Mucosa of rectum (tissue), 2 donors: Measurements from ENCODE around the gene PPP1R9A.
A peak's percentile ranks its signal among the peaks of the same experiment; 100 is the strongest.

ENCODE experiments used
- H3K27ac ChIP-seq, 2 donors: one replicate each; pipeline ENCODE4 v1.7.0; 2013; ENCODE audit warnings: inconsistent platforms in 2 of 2, low read depth in 2 of 2, low read length in 2 of 2
- H3K27me3 ChIP-seq, 2 donors: one replicate each; pipeline ENCODE4 v1.7.0; 2013; ENCODE audit warnings: low read length in 2 of 2; ENCODE audit not compliant: control insufficient read depth in 2 of 2, insufficient read depth in 2 of 2
- H3K36me3 ChIP-seq, 2 donors: one replicate each; pipeline ENCODE4 v1.7.0; 2013; ENCODE audit warnings: low read length in 2 of 2; ENCODE audit not compliant: control insufficient read depth in 2 of 2, insufficient read depth in 2 of 2
- H3K4me1 ChIP-seq, 2 donors: one replicate each; pipeline ENCODE4 v1.7.0; 2013; ENCODE audit warnings: low read length in 2 of 2, mild to moderate bottlenecking in 1 of 2; ENCODE audit not compliant: control insufficient read depth in 2 of 2, insufficient read depth in 2 of 2
- H3K4me3 ChIP-seq, 2 donors: one replicate each; pipeline ENCODE4 v1.7.0; 2013; ENCODE audit warnings: low read length in 2 of 2
- H3K9ac ChIP-seq, 2 donors: one replicate each; pipeline ENCODE4 v1.7.0; 2013; ENCODE audit warnings: low read length in 2 of 2, low read depth in 1 of 2, mild to moderate bottlenecking in 1 of 2
- H3K9me3 ChIP-seq, 2 donors: one replicate each; pipeline ENCODE4 v1.7.0; 2013; ENCODE audit warnings: low read length in 2 of 2; ENCODE audit not compliant: control insufficient read depth in 2 of 2
- donor health status: healthy.
- donor health status: Normal muscosa, but diverticular disease.

Gene PPP1R9A

GRCh38 chr7:94972296-94972695 lies 64.9 kb downstream of the PPP1R9A start:
- Histone ChIP-seq H3K36me3 (no peaks in the 10 kb centered on the region), H3K4me3 (no peak overlapping the region), H3K4me1 (no peaks in the 10 kb centered on the region), H3K27ac (no peak overlapping the region), H3K9ac (no peak overlapping the region), H3K9me3 (no peaks in the 10 kb centered on the region), H3K27me3 (no peaks in the 10 kb centered on the region)

GRCh38 chr7:94973844-94974243 lies 66.5 kb downstream of the PPP1R9A start:
- Histone ChIP-seq H3K27me3 (no peaks in the 10 kb centered on the region), H3K27ac (no peak overlapping the region), H3K4me1 (no peaks in the 10 kb centered on the region), H3K4me3 (no peak overlapping the region), H3K36me3 (no peaks in the 10 kb centered on the region), H3K9ac (no peak overlapping the region), H3K9me3 (no peaks in the 10 kb centered on the region)

GRCh38 chr7:94974423-94974822 lies 67.0 kb downstream of the PPP1R9A start:
- H3K27ac ChIP-seq = no peak overlapping the region
- no peak overlapping the region for H3K9ac ChIP-seq
- no peaks in the 10 kb centered on the region for H3K36me3 ChIP-seq
- H3K4me3 ChIP-seq = no peak overlapping the region
- H3K4me1 ChIP-seq = no peaks in the 10 kb centered on the region
- no peaks in the 10 kb centered on the region for H3K27me3 ChIP-seq
- no peaks in the 10 kb centered on the region for H3K9me3 ChIP-seq

- Histone ChIP-seq H3K4me1 (no peaks in the 10 kb centered on the region), H3K4me3 (no peak overlapping the region), H3K27me3 (no peaks in the 10 kb centered on the region), H3K36me3 (no peaks in the 10 kb centered on the region), H3K9ac (no peak overlapping the region), H3K9me3 (no peaks in the 10 kb centered on the region), H3K27ac (no peak overlapping the region)
These were observed 67.9 kb downstream of the PPP1R9A start for GRCh38 chr7:94975336-94975735.

DNA sequence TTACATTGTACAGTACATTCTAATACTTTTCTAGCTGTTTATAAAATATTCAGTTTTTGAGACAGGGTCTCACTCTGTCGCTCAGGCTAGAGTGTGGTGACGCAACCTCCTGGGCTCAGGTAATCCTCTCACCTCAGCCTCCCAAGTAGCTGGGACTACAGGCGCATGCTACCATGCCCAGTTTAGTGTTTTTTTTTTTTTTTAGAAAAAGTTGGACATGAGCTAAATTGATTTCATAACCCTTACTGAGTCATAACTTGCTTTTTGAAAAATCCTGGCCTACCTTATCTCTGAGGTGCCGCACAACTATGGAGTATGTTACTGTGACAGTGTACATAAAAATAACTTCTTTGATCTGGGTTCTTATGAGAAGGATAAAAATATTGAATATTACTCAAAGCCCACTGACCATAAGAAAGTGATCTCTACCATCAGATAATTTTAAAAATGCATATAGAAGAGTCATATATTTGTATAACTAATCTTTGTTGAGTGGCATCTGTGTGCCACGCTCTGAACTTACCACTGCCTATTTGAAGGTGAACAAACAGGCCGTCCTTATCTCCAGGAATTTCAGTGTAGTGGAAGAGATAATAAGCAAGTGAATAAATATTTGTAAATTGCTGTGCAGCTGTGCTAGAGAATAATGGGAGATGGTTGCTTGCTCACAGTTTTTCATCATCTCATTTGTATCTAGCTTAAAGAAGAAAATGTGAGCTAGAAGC lies 73.2 kb downstream of the PPP1R9A start:
- Histone ChIP-seq H3K27me3 (no peaks in the 10 kb centered on the region), H3K4me1 (no peaks in the 10 kb centered on the region), H3K9ac (no peak overlapping the region), H3K9me3 (no peaks in the 10 kb centered on the region), H3K36me3 (no peaks in the 10 kb centered on the region), H3K27ac (no peak overlapping the region), H3K4me3 (no peak overlapping the region)

DNA sequence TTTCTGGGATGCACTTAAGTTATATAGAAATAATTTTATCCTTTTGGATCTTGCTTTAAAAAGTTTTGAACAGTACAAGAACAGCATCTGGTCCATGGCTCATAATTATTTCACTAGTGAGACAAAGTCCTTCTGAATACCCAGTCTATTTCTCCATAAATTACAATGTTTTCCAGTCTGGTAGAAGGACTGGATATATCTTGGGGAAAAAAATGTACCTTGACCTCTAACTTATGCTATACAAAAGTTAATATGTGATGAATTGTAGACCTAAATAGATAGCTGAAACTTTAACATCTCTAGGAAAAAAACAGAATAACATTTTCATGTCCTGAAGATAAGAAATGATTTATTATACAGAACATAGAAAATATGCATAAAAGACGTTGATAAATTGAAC lies 88.5 kb downstream of the PPP1R9A start:
- Histone ChIP-seq H3K4me3 (no peak overlapping the region), H3K27me3 (no peaks in the 10 kb centered on the region), H3K36me3 (no peaks in the 10 kb centered on the region), H3K27ac (no peak overlapping the region), H3K9ac (no peak overlapping the region), H3K9me3 (no peaks in the 10 kb centered on the region), H3K4me1 (peaks cover 8 to 11% of the 10 kb centered on the region in 2 donors)

DNA sequence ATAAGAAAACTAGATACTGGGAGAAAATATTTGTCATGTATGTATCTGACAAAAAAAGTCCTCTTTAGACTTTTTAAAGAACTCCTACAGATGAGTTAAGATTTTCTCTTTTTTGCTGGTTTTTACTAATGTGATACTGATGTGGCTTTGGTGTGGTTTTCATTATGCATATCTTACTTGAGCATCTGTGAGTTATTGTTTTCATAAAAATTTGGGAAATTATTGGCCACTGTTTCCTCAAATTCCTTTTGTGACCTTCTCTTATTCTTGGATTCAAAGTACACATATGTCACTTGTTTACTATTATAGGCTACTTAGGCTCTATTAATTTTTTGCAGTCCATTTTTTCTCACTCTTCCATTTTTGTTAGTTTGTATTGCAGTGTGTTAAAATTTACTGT lies 89.0 kb downstream of the PPP1R9A start:
- H3K4me3 ChIP-seq = no peak overlapping the region
- no peaks in the 10 kb centered on the region for H3K27me3 ChIP-seq
- H3K9ac ChIP-seq = no peak overlapping the region
- H3K36me3 ChIP-seq = no peaks in the 10 kb centered on the region
- peaks cover 8 to 14% of the 10 kb centered on the region in 2 donors for H3K4me1 ChIP-seq
- H3K9me3 ChIP-seq = no peaks in the 10 kb centered on the region
- no peak overlapping the region for H3K27ac ChIP-seq

GRCh38 chr7:94997547-94997946 lies 90.2 kb downstream of the PPP1R9A start:
- no peak overlapping the region for H3K9ac ChIP-seq
- no peaks in the 10 kb centered on the region for H3K9me3 ChIP-seq
- H3K4me1 ChIP-seq = peaks cover 8 to 17% of the 10 kb centered on the region in 2 donors
- no peaks in the 10 kb centered on the region for H3K27me3 ChIP-seq
- no peak overlapping the region for H3K4me3 ChIP-seq
- no peak overlapping the region for H3K27ac ChIP-seq
- H3K36me3 ChIP-seq = no peaks in the 10 kb centered on the region

GRCh38 chr7:94998266-94999068 lies 91.1 kb downstream of the PPP1R9A start:
- no peaks in the 10 kb centered on the region for H3K36me3 ChIP-seq
- no peak overlapping the region for H3K4me3 ChIP-seq
- H3K27ac ChIP-seq = peak overlapping the region; percentile 66 to 68
- no peak overlapping the region for H3K9ac ChIP-seq
- H3K27me3 ChIP-seq = no peaks in the 10 kb centered on the region
- H3K4me1 ChIP-seq = peaks cover 8 to 17% of the 10 kb centered on the region in 2 donors
- no peaks in the 10 kb centered on the region for H3K9me3 ChIP-seq

DNA sequence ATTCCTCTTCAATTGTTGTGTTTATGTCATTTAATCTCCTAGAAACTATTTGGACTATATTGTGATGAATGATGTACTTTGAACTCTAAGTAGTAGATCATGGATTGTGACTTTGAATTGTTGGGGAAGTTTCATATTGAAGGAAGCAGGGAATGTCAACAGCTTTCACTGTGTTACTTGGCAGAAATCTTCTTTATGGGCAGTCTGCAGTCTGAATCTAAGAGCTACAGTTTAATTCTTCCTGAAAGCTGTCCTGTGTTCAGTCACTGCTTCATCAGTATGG lies 91.6 kb downstream of the PPP1R9A start:
- no peaks in the 10 kb centered on the region for H3K27me3 ChIP-seq
- H3K9me3 ChIP-seq = no peaks in the 10 kb centered on the region
- no peaks in the 10 kb centered on the region for H3K36me3 ChIP-seq
- no peak overlapping the region for H3K4me3 ChIP-seq
- H3K27ac ChIP-seq = peak overlapping the region; percentile 66 to 68
- no peak overlapping the region for H3K9ac ChIP-seq
- H3K4me1 ChIP-seq = peaks cover 8 to 17% of the 10 kb centered on the region in 2 donors
